ENCODE measurements around the gene PHEX. TPM values are rescaled to one million over a fixed set of nuclear protein-coding genes. Genes with fewer than 3 reads are reported as not detected.

Gene PHEX
- total RNA-seq, 1 donor from 2014 or later: 0.04 TPM

- no peaks in the 10 kb centered on the region for H3K27me3 ChIP-seq (ENCODE audit: control insufficient read depth, insufficient read depth, low read length)
- no peaks in the 10 kb centered on the region for H3K36me3 ChIP-seq (ENCODE audit: control insufficient read depth, insufficient read depth, low read length)
- no peak for DNase-seq (ENCODE audit: low read depth)
- TF ChIP-seq, protein P1, sequence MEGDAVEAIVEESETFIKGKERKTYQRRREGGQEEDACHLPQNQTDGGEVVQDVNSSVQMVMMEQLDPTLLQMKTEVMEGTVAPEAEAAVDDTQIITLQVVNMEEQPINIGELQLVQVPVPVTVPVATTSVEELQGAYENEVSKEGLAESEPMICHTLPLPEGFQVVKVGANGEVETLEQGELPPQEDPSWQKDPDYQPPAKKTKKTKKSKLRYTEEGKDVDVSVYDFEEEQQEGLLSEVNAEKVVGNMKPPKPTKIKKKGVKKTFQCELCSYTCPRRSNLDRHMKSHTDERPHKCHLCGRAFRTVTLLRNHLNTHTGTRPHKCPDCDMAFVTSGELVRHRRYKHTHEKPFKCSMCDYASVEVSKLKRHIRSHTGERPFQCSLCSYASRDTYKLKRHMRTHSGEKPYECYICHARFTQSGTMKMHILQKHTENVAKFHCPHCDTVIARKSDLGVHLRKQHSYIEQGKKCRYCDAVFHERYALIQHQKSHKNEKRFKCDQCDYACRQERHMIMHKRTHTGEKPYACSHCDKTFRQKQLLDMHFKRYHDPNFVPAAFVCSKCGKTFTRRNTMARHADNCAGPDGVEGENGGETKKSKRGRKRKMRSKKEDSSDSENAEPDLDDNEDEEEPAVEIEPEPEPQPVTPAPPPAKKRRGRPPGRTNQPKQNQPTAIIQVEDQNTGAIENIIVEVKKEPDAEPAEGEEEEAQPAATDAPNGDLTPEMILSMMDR (IDR thresholded peaks at IDR 0.05; ENCODE audit: insufficient read depth, low read length, poor library complexity, severe bottlenecking): no peak
- no peak overlapping the region for H3K4me3 ChIP-seq (ENCODE audit: low read depth, low read length)
Measured at GRCh38 chrX:22059775-22060174, 27.6 kb downstream of the PHEX start.

- no peak for DNase-seq (ENCODE audit: low read depth)
- Histone ChIP-seq H3K36me3 (ENCODE audit: control insufficient read depth, insufficient read depth, low read length) (no peaks in the 10 kb centered on the region), H3K27me3 (ENCODE audit: control insufficient read depth, insufficient read depth, low read length) (no peaks in the 10 kb centered on the region), H3K4me3 (ENCODE audit: low read depth, low read length) (no peak overlapping the region)
- TF ChIP-seq, protein P1 (IDR thresholded peaks at IDR 0.05; ENCODE audit: insufficient read depth, low read length, poor library complexity, severe bottlenecking): no peak
Measured at GRCh38 chrX:22060415-22061280, 28.5 kb downstream of the PHEX start.

GRCh38 chrX:22063284-22063683 lies 31.2 kb downstream of the PHEX start:
- TF ChIP-seq, protein P1 (IDR thresholded peaks at IDR 0.05; ENCODE audit: insufficient read depth, low read length, poor library complexity, severe bottlenecking): no peak
- H3K36me3 ChIP-seq (ENCODE audit: control insufficient read depth, insufficient read depth, low read length): no peaks in the 10 kb centered on the region
- no peaks in the 10 kb centered on the region for H3K27me3 ChIP-seq (ENCODE audit: control insufficient read depth, insufficient read depth, low read length)
- DNase-seq (ENCODE audit: low read depth): peak; percentile 47
- no peak overlapping the region for H3K4me3 ChIP-seq (ENCODE audit: low read depth, low read length)

- no peaks in the 10 kb centered on the region for H3K27me3 ChIP-seq (ENCODE audit: control insufficient read depth, insufficient read depth, low read length)
- H3K4me3 ChIP-seq (ENCODE audit: low read depth, low read length): no peak overlapping the region
- TF ChIP-seq, protein P1 (IDR thresholded peaks at IDR 0.05; ENCODE audit: insufficient read depth, low read length, poor library complexity, severe bottlenecking): no peak
- DNase-seq (ENCODE audit: low read depth): no peak
- no peaks in the 10 kb centered on the region for H3K36me3 ChIP-seq (ENCODE audit: control insufficient read depth, insufficient read depth, low read length)
Measured at GRCh38 chrX:22069586-22069985, 37.5 kb downstream of the PHEX start.

DNA sequence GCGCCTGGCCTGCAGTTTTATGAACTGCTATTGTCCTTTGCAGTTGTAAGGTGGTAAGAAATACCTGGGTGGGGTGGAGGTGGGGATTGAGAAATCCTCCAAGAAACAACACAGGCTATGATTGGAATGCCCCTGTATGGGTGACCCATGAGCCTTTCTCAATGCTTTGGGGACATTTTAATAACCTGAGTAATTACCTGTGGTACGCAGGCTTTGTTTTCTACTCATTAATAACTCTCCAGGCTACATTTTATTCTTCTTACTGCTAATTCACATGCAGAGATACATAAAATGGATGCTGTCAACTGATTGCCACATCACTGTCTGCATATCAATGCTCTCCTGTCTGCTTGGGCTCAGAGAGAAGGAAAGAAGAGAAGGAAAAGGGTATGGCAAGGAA lies 41.8 kb downstream of the PHEX start:
- TF ChIP-seq, protein P1 (IDR thresholded peaks at IDR 0.05; ENCODE audit: insufficient read depth, low read length, poor library complexity, severe bottlenecking): no peak
- H3K27me3 ChIP-seq (ENCODE audit: control insufficient read depth, insufficient read depth, low read length): no peaks in the 10 kb centered on the region
- no peak overlapping the region for H3K4me3 ChIP-seq (ENCODE audit: low read depth, low read length)
- no peaks in the 10 kb centered on the region for H3K36me3 ChIP-seq (ENCODE audit: control insufficient read depth, insufficient read depth, low read length)
- no peak for DNase-seq (ENCODE audit: low read depth)

DNA sequence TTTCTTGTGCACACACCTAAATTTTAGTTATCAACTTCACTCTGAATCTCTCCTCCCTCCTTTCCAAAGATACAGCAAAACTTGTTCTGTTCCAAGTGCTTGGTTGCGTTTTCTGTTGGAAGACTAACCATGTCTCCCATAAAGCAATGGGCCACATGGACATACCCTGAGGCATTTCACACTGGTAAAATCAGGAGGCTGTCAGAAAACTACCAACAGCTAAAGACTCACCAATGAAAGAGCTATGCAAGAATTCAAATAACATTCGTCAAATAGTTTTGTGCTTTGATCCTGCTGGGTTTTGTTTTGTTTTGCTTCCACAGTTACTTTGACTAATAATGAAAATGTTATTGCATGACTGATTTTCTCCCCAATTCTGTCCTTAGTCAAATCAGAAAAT lies 46.0 kb downstream of the PHEX start:
- Histone ChIP-seq H3K4me3 (ENCODE audit: low read depth, low read length) (no peak overlapping the region), H3K36me3 (ENCODE audit: control insufficient read depth, insufficient read depth, low read length) (no peaks in the 10 kb centered on the region), H3K27me3 (ENCODE audit: control insufficient read depth, insufficient read depth, low read length) (no peaks in the 10 kb centered on the region)
- TF ChIP-seq, protein P1 (IDR thresholded peaks at IDR 0.05; ENCODE audit: insufficient read depth, low read length, poor library complexity, severe bottlenecking): no peak
- DNase-seq (ENCODE audit: low read depth): no peak
